ENCODE measurements around the gene ACBD5.

DNA sequence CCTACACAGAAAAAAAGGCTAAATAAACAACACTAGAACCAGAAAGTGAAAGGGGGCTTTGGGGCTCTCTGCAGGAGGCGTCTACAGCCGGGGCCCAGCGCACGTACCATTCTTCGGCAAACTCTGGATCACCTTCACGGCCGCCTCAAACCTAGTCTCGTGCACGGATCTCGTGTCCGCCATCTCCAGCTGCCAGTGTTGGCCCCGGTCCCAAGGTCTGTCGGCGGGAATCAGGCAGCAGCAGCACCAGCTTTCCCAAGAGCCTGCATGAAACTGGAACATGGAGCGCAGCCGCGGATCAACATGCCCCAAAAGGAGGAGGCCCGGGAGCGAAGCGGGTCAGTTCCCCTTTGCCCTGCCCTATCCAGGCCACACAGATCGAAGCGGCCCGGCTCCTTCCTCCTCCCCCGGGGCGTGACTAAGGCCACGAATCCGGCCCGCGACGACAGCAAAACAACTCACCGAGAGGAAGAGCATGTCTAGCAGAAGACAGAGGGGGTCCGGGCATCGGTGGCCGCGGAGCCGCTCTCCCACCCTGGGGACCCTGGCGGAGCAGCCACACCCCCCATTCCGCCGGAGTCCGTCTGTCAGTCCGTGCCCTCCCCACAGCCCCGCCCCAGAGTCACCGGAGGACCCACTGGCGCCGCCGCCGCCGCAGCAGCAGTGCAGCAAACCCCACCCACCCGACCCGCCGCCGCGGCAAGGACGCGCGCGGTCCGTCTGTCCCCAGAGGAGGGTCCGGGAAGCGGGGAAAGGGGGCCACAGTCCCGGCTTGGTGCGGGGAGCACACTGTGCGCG, at the start of gene ACBD5:
- TF ChIP-seq, protein P1, sequence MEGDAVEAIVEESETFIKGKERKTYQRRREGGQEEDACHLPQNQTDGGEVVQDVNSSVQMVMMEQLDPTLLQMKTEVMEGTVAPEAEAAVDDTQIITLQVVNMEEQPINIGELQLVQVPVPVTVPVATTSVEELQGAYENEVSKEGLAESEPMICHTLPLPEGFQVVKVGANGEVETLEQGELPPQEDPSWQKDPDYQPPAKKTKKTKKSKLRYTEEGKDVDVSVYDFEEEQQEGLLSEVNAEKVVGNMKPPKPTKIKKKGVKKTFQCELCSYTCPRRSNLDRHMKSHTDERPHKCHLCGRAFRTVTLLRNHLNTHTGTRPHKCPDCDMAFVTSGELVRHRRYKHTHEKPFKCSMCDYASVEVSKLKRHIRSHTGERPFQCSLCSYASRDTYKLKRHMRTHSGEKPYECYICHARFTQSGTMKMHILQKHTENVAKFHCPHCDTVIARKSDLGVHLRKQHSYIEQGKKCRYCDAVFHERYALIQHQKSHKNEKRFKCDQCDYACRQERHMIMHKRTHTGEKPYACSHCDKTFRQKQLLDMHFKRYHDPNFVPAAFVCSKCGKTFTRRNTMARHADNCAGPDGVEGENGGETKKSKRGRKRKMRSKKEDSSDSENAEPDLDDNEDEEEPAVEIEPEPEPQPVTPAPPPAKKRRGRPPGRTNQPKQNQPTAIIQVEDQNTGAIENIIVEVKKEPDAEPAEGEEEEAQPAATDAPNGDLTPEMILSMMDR (IDR thresholded peaks at IDR 0.05), result no peak
- TF ChIP-seq POLR2A (IDR thresholded peaks at IDR 0.05), result peak; percentile 77 to 95 (median 93)

Measured in body of pancreas (tissue), 4 donors.